ENCODE measurements around the gene SPSB3.
A peak's percentile ranks its signal among the peaks of the same experiment; 100 is the strongest.

The SPSB3 gene

DNA sequence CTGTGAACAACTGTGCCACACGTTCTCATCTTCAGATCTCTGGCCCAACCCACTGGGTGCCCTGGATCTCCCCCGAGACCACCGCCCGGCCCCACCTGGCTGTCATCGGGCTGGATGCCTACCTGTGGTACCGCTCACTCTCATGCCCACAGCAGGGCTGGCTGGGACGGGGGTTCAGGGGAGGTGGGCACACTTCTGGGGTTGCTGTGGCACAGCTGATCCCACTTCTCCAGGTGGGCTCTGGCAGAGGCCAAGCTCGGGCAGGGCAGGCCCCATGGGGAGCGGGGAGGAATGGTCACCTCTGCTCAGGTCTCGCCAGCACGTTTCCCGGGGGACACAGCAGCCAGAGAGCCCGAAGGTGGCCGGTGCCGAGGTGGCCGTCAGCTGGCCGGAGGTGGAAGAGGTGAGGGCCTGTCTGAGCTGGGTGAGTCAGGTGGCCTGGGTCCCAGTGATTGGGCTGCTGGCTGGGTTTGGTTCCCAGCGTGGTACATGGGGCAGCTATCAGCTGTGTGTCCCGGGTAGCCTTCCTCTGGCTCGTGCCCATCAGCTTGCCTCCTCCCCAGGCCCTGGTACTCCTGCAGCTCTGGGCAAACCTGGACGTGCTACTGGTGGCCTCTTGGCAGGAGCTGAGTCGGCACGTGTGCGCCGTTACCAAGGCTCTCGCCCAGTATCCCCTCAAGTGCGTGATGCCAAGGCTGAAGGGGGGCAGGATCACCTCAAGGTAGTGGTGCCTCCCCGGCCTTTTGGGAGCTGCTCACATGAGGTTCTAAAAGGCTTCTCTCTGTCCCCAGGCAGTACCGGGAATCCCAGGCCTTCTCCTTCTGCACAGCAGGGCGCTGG lies 7.1 kb downstream of the SPSB3 start (continued):
- TF ChIP-seq, protein P1, sequence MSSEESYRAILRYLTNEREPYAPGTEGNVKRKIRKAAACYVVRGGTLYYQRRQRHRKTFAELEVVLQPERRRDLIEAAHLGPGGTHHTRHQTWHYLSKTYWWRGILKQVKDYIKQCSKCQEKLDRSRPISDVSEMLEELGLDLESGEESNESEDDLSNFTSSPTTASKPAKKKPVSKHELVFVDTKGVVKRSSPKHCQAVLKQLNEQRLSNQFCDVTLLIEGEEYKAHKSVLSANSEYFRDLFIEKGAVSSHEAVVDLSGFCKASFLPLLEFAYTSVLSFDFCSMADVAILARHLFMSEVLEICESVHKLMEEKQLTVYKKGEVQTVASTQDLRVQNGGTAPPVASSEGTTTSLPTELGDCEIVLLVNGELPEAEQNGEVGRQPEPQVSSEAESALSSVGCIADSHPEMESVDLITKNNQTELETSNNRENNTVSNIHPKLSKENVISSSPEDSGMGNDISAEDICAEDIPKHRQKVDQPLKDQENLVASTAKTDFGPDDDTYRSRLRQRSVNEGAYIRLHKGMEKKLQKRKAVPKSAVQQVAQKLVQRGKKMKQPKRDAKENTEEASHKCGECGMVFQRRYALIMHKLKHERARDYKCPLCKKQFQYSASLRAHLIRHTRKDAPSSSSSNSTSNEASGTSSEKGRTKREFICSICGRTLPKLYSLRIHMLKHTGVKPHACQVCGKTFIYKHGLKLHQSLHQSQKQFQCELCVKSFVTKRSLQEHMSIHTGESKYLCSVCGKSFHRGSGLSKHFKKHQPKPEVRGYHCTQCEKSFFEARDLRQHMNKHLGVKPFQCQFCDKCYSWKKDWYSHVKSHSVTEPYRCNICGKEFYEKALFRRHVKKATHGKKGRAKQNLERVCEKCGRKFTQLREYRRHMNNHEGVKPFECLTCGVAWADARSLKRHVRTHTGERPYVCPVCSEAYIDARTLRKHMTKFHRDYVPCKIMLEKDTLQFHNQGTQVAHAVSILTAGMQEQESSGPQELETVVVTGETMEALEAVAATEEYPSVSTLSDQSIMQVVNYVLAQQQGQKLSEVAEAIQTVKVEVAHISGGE (tag by site-specific recombination; conservative IDR thresholded peaks at IDR 0.05; ENCODE audit: low read depth): no peak
- TF ChIP-seq, protein P2, sequence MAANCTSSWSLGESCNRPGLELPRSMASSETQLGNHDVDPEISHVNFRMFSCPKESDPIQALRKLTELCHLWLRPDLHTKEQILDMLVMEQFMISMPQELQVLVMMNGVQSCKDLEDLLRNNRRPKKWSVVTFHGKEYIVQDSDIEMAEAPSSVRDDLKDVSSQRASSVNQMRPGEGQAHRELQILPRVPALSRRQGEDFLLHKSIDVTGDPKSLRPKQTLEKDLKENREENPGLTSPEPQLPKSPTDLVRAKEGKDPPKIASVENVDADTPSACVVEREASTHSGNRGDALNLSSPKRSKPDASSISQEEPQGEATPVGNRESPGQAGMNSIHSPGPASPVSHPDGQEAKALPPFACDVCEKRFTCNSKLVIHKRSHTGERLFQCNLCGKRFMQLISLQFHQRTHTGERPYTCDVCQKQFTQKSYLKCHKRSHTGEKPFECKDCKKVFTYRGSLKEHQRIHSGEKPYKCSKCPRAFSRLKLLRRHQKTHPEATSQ (tag by site-specific recombination; IDR thresholded peaks at IDR 0.05): no peak
- TF ChIP-seq HOXA7 (CRISPR knock-in tag; IDR thresholded peaks at IDR 0.05; ENCODE audit: borderline replicate concordance) (no peak), ZFP37 (tag by site-specific recombination; IDR thresholded peaks at IDR 0.05) (no peak), ZNF214 (tag by site-specific recombination; IDR thresholded peaks at IDR 0.05; ENCODE audit: borderline replicate concordance) (no peak), ZNF792 (tag by site-specific recombination; IDR thresholded peaks at IDR 0.05) (no peak)
- TF ChIP-seq, protein P3, sequence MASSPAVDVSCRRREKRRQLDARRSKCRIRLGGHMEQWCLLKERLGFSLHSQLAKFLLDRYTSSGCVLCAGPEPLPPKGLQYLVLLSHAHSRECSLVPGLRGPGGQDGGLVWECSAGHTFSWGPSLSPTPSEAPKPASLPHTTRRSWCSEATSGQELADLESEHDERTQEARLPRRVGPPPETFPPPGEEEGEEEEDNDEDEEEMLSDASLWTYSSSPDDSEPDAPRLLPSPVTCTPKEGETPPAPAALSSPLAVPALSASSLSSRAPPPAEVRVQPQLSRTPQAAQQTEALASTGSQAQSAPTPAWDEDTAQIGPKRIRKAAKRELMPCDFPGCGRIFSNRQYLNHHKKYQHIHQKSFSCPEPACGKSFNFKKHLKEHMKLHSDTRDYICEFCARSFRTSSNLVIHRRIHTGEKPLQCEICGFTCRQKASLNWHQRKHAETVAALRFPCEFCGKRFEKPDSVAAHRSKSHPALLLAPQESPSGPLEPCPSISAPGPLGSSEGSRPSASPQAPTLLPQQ (tag by site-specific recombination; IDR thresholded peaks at IDR 0.05): no peak

DNA sequence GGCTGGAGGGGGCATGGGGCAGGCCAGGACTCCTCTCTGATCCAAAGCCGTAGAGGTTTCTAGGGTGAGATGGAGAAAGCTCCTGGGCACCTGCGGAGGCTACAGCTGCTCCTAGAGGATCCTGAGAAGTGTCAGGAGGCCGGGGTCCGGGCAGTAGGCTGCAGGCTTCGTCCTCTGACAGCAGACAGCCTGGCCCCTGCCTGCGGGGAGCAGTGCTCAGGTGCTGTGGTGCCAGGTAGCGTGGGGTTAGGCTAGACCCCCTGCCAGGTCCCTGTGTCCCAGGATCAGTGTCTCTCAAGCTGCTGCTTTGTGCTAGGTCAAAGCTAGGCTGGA lies 8.0 kb downstream of the SPSB3 start:
- Histone ChIP-seq H3K36me3 (ENCODE audit: control insufficient read depth in 2 of 2, insufficient read depth in 1 of 2, low read length in 2 of 2) (peaks cover 0 to 72% of the 10 kb centered on the region in 2 experiments; a peak in 1 of 3 replicates), H3K9me3 (ENCODE audit: control insufficient read depth, insufficient read depth, low read depth, low read length) (no peaks in the 10 kb centered on the region), H3K4me3 (ENCODE audit: low read depth, low read length) (no peak overlapping the region; the same call in 1 of the 2 replicates), H3K4me1 (ENCODE audit: control insufficient read depth, insufficient read depth, low read length) (peaks cover 9% of the 10 kb centered on the region), H3K27ac (ENCODE audit: extremely low read depth, low read depth, low read length) (peak overlapping the region; percentile 94; the same call in 1 of the 2 replicates)
- TF ChIP-seq, protein P4, sequence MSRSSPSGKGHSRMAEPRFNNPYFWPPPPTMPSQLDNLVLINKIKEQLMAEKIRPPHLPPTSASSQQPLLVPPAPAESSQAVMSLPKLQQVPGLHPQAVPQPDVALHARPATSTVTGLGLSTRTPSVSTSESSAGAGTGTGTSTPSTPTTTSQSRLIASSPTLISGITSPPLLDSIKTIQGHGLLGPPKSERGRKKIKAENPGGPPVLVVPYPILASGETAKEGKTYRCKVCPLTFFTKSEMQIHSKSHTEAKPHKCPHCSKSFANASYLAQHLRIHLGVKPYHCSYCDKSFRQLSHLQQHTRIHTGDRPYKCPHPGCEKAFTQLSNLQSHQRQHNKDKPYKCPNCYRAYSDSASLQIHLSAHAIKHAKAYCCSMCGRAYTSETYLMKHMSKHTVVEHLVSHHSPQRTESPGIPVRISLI (tag by site-specific recombination; IDR thresholded peaks at IDR 0.05): no peak
- TF ChIP-seq ZNF175 (tag by site-specific recombination; IDR thresholded peaks at IDR 0.05): no peak
- TF ChIP-seq ZNF555 (tag by site-specific recombination; conservative IDR thresholded peaks at IDR 0.05): no peak
- TF ChIP-seq ZNF837 (tag by site-specific recombination; IDR thresholded peaks at IDR 0.05): no peak
- CTCF ChIA-PET: interaction anchor here (0.7 to 1.9 kb wide), 2 partner anchors 8 to 11 kb away, joined by 3 to 14 read pairs; partner anchors contain the start of genes NUBP2 and SPSB3
- POLR2A ChIA-PET: interaction anchor here (1.8 to 2.4 kb wide), 2 partner anchors 9 to 190 kb away, joined by 10 to 22 read pairs; partner anchors contain the start of genes NUBP2, RPS2 and SPSB3

DNA sequence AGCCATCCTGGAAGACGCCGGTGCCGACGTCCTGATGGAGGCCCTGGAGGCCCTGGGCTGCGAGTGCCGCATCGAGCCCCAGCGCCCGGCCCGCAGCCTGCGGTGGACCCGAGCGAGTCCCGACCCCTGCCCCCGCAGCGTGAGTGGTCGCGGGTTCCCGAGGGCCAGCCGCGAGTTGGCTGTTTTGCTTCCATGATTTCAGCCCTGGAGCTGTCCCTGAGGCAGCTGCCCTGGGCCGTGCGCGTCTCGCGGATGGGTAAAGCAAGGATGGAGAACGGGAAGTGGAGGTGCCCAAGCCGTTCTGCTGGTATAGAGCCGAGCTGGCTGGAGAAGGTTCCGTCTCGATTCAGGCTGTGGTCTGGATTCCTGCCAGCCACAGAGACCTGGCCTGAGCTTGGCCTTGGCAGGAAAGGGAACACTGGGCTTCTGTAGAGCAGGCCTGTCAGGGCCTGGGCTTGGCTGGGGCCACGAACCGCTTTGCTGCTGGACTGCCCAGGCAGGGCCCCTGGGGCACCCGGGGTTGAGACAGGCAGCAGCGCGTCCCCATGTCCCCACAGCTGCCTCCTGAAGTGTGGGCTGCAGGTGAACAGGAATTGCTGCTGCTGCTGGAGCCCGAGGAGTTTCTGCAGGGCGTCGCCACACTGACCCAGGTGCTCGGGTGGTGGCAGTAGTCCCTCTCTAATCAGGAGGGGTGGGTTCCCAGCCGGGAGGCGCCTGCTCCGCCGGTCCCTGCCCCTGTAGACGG lies 8.5 kb downstream of the SPSB3 start:
- H3K9me3 ChIP-seq (ENCODE audit: control insufficient read depth, insufficient read depth, low read depth, low read length): no peaks in the 10 kb centered on the region
- POLR2A ChIA-PET: interaction anchor here (1.2 to 2.4 kb wide), 3 partner anchors 9 to 191 kb away, joined by 3 to 22 read pairs (median 10); partner anchors contain the start of genes NUBP2, RPS2 and SPSB3
- H3K4me3 ChIP-seq (ENCODE audit: low read depth, low read length): peak overlapping the region; percentile 95
- CTCF ChIA-PET: interaction anchor here (0.7 to 1.9 kb wide), 2 partner anchors 9 to 11 kb away, joined by 3 to 14 read pairs; partner anchors contain the start of genes NUBP2 and SPSB3
- H3K4me1 ChIP-seq (ENCODE audit: control insufficient read depth, insufficient read depth, low read length): peaks cover 9% of the 10 kb centered on the region
- H3K36me3 ChIP-seq (ENCODE audit: control insufficient read depth in 2 of 2, insufficient read depth in 1 of 2, low read length in 2 of 2): peaks cover 0 to 72% of the 10 kb centered on the region in 2 experiments; a peak in 1 of 3 replicates
- peak overlapping the region; percentile 94 for H3K27ac ChIP-seq (ENCODE audit: extremely low read depth, low read depth, low read length)
- TF ChIP-seq ZNF24 (tag by site-specific recombination; IDR thresholded peaks at IDR 0.05) (0 out of 2 replicates have a peak, but pooled peaks have one; percentile 3), ZNF391 (tag by site-specific recombination; IDR thresholded peaks at IDR 0.05; ENCODE audit: borderline replicate concordance, low read depth) (no peak), ZNF174 (tag by site-specific recombination; IDR thresholded peaks at IDR 0.05) (no peak), KLF10 (tag by site-specific recombination; IDR thresholded peaks at IDR 0.05) (no peak), KLF8 (tag by site-specific recombination; IDR thresholded peaks at IDR 0.05) (no peak), ZNF600 (tag by site-specific recombination; IDR thresholded peaks at IDR 0.05) (peak; percentile 89), ZBTB17 (tag by site-specific recombination; IDR thresholded peaks at IDR 0.05) (peak; percentile 67), ZNF660 (tag by site-specific recombination; IDR thresholded peaks at IDR 0.05) (no peak), ZNF558 (tag by site-specific recombination; IDR thresholded peaks at IDR 0.05) (no peak), ZNF76 (tag by site-specific recombination; IDR thresholded peaks at IDR 0.05; ENCODE audit: borderline replicate concordance, low read depth) (no peak), ZNF664 (tag by site-specific recombination; IDR thresholded peaks at IDR 0.05) (no peak), ZNF670 (tag by site-specific recombination; IDR thresholded peaks at IDR 0.05; ENCODE audit: low read depth) (no peak)
